NT2/D1 (cell line): ENCODE data around the gene PLCB4.

Experiments
- SUZ12 ChIP-seq: IDR thresholded peaks from 2 replicates; pipeline ENCODE4 v1.6.1; 2011; ENCODE audit not compliant: insufficient read length, insufficient read depth; ENCODE audit errors: extremely low read depth
- YY1 ChIP-seq: IDR thresholded peaks from 2 replicates; pipeline ENCODE4 v1.6.1; 2011; ENCODE audit not compliant: insufficient read length, insufficient read depth
- ZNF274 ChIP-seq: IDR thresholded peaks from 2 replicates; pipeline ENCODE4 v1.6.1; 2011; ENCODE audit warnings: mild to moderate bottlenecking, low read depth, low read length

- TF ChIP-seq ZNF274: no peak
- no peak for TF ChIP-seq YY1
- no peak for TF ChIP-seq SUZ12
These were observed 43.9 kb upstream of the PLCB4 start for GRCh38 chr20:9025011-9025410.
